Measurements from ENCODE around the gene TMEM50A. TPM values are rescaled to one million over a fixed set of nuclear protein-coding genes. Genes with fewer than 3 reads are reported as not detected.

The TMEM50A gene
- total and polyA plus RNA-seq, 9 of the 15 experiments (the other 6 are each of a cell fraction or from before 2014, with no cell fraction given) = 43.7 to 195 (median 137) TPM

DNA sequence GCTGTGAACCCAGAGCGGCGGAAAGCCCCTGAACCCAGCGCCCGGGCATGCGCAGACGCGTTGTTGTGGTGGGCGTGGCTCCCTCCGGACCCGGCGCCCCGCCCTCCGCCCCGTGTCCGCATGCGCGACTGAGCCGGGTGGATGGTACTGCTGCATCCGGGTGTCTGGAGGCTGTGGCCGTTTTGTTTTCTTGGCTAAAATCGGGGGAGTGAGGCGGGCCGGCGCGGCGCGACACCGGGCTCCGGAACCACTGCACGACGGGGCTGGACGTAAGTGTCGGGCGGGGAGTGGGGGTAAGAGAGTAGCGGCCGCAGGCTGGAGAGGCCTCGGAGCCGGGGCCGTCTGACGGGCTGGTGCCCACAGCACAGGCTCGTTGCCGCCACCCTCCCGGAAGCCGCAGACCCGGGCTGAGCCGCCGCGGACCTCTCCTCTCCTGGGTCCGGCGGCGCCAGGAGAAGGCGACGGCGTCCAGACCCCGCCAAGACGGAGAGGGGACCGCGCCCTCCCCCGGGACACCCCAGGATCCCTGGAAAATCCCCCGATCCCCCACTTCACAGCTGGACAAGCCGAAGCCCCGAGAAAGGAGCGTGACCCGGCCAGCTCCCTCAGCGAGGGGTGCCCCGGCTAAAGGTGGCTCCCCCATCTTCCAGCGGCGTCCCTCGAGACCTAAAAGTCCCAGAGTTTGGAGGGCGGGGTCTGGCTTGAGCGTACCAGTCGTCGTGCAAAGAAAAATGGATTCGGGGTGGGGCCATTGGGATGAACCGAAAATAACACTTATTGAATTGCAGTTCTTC lies at the start of gene TMEM50A (continued):
- TF ChIP-seq LCOR (CRISPR knock-in tag; IDR thresholded peaks at IDR 0.05) (peak; percentile 48), BCOR (IDR thresholded peaks at IDR 0.05) (peak; percentile 64; the same call in 1 of the 2 replicates), E2F6 (IDR thresholded peaks at IDR 0.05; ENCODE audit: borderline replicate concordance in 1 of 2, extremely low read depth in 1 of 2, insufficient read depth in 1 of 2, insufficient read length in 1 of 2, low read depth in 1 of 2, low read length in 1 of 2, poor library complexity in 1 of 2, severe bottlenecking in 1 of 2) (no peak), FOXP4 (CRISPR knock-in tag; IDR thresholded peaks at IDR 0.05; ENCODE audit: borderline replicate concordance) (0 out of 2 replicates have a peak, but pooled peaks have one; percentile 25), ETV5 (CRISPR knock-in tag; IDR thresholded peaks at IDR 0.05; ENCODE audit: low read depth) (peak; percentile 87), E2F3 (CRISPR knock-in tag; IDR thresholded peaks at IDR 0.05) (no peak; the same call in 1 of the 2 replicates), GATA2 (CRISPR knock-in tag; IDR thresholded peaks at IDR 0.05) (no peak), SNRNP70 (optimal IDR thresholded peaks at IDR 0.05; ENCODE audit: low read depth, low read length) (no peak), MAZ (CRISPR knock-in tag; conservative IDR thresholded peaks at IDR 0.05 in 1 of 2, IDR thresholded peaks at IDR 0.05 in 1 of 2) (peak in 1 of 2 experiments; percentile 82; a peak in 2 of 4 replicates), DACH1 (IDR thresholded peaks at IDR 0.05; ENCODE audit: partially characterized antibody) (no peak), ZNF354B (CRISPR knock-in tag; IDR thresholded peaks at IDR 0.05) (no peak), MGA (IDR thresholded peaks at IDR 0.05) (no peak; the same call in 1 of the 2 replicates)
